DMS53 treated with DMSO at 0.1 percent for 48 hours (cell line): ENCODE data around the gene CHST1.

Source experiments
- DNase-seq: peaks from one replicate; lab custom pipeline; 2025; ENCODE audit not compliant: unreplicated experiment; lab: John Stamatoyannopoulos, UW

The CHST1 gene

DNA sequence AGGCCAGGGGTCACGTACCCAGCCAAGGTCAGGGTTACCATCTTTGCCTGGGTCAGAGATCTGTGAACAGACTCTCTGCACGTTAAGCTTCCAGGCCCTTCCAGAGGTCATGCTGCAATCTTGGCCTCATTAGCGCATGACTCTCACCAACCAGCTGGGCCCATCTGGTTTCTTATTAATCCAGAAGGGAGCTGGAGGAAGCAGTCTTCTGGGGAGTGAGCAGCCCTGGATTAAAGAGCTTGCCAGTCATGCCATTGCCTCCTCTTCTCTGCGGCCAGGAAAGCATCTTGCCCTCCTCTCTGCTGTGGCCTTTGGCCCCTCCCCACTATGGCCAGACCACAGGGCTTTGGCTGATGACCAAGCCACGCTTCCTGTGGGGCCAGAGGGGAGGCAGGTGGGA, 57.4 kb downstream of the CHST1 start:
- no peak for DNase-seq

DNA sequence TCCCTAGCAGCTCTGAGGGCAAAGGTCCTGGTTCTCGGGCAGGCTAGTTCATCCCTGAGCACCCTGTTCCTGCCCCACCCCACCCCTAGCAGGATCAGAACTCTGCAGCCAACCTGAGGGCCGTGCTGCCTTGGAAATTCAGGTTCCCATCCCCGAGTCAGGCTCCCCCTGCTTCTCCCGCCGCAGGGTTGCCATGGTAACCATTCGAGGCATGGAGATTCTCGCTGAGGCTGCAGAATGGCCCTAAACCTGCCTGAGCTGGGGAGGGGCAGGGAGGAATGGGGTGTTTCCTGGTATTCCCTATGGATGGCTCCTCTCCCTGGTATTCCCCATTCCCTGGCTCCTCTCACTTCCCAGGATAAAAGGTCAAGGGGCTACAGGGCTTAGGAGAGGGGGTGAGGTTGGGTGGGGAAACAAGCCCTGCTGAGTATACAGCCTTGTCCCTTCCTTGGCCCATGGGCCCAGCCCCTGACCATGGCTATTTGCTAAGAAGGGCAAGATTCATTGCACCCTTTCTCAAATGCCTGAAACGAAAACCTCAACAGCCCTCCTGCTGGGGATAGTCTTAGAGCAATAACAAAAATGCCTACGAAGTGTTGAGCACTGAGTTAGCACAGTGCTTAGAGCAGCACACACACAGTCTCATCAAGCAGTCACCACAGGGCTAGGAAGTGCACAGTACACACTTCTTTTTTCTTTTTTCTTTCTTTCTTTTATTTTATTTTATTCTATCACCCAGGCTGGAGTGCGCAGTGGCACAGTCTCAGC, 58.7 kb downstream of the CHST1 start:
- DNase-seq, result no peak

DNA sequence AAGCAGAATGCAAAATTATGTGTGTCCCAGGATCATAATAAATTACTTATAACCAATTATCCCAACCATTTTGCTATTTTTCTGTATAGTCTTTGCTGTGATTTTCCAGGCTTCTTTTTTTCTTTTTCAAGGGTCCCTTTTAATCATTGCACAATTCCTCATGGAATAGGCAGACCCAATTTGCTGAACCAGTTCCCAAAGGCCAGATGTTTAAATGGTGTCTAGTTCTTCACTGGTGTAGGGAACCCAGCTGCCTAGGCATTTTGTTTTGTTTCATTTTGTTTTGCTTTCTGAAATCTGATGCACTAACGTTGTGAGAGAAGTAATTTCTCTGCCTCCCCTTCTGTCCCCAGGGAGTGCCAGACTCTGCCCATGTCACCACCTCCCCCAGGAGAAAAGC, 60.4 kb downstream of the CHST1 start:
- no peak for DNase-seq

DNA sequence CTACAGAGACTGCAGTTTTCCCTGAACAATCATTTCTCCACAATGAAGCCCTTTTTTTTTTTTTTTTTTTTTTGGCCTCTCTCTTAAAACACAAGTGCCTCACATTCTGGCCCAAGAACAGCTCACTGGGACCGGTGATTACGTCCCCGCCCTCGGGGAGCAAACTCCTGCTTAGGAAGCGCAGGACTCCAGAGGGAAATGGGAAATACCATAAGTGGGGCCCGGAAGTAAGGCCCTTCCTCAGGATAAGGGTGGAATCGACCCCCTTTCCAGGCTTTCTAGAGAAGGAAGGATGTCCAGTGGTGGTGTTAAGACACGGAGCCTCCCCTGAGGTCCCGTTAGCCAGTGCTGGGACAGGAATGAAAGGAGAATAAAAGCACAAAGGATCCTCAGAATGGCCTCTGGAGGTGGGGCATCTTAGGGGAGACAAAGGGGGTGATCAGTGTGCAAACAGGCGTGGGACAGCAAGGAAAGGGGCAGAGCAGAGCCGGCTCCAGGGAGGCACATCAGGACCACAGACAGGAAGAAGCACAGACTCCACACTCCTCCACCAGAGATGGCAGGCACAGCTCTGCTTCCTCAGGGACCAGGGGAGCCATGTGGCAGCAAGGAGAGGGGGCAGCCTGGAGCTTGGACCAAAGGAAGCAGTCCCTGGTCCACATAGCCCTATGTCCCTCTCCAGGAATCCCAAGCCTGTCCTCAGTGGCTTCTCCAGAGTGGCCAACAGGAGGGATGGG, 61.3 kb downstream of the CHST1 start:
- no peak for DNase-seq

DNA sequence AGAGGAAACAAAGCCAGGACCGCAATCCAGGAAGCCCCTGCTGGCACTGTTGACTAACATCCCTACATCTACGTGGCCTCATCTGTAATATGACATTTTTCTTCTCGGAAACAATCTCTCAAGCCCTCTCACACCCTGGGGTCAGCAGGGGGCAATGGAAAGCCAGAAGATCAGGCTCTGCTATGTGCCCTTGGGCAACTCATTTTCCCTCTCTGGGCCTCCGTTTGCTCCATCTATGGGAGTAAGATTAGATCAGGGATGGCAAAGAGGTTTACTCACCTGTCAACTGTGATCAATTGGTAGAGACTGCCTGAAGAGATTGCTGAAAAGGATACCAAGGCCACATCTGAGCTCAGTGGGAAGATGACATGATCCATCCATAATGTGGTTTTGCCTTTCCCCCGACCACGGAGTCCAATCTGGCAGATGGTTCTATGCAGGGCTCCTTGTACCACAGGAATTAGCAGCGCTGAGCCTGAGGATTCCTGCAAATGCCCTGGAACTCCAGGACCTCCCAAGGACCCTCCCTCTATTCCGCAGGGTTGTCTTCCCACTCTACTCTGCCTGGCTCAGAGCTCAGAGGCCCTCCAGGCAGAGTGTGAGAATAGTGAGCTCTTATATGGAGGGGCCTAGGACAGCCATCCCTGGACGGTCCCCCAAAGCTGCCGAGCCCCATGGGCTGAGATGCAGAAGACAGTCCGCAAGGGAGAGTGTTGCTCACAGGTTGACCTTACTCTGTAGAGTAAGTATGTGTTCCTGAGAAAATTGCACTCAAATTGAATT, 66.1 kb downstream of the CHST1 start:
- no peak for DNase-seq
